AG09309 (cell line): Measurements from ENCODE around the gene RB1.

Experiments used
- DNase-seq: peaks from one replicate; pipeline ENCODE4 v3.0.0-alpha.2; 2010; ENCODE audit warnings: low read depth
- H3K4me3 ChIP-seq: 2 replicates; pipeline ENCODE4 v1.5.1; 2011; ENCODE audit warnings: mild to moderate bottlenecking, low read depth, low read length, moderate library complexity; ENCODE audit not compliant: control insufficient read depth
- TF ChIP-seq, protein P1 (sequence below): IDR thresholded peaks from 2 replicates; pipeline ENCODE4 v1.5.1; 2011; ENCODE audit warnings: mild to moderate bottlenecking, low read depth, low read length, inconsistent platforms; ENCODE audit not compliant: insufficient read depth, control insufficient read depth; ENCODE audit errors: missing control alignments

RB1 gene

DNA sequence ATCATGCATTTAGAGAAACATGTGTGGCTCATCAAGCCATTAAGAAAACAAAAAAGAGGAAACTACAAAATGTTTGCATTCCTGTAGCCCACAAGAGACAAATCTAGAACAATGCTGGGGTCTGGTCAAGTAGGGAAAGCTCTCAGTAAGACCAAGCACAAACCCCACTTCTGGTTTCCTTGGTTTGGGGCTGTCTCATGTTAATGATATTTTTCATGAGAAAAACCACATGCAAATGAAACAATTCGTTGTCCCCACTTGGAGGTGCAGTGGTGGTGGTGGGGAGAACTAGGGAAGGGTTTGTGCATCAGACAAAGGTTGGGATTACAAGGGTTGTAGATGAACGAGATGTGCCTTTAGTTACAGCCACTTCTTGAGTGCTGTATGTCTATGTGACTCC lies 7.0 kb upstream of the RB1 start:
- DNase-seq = no peak
- no peak overlapping the region for H3K4me3 ChIP-seq
- TF ChIP-seq, protein P1, sequence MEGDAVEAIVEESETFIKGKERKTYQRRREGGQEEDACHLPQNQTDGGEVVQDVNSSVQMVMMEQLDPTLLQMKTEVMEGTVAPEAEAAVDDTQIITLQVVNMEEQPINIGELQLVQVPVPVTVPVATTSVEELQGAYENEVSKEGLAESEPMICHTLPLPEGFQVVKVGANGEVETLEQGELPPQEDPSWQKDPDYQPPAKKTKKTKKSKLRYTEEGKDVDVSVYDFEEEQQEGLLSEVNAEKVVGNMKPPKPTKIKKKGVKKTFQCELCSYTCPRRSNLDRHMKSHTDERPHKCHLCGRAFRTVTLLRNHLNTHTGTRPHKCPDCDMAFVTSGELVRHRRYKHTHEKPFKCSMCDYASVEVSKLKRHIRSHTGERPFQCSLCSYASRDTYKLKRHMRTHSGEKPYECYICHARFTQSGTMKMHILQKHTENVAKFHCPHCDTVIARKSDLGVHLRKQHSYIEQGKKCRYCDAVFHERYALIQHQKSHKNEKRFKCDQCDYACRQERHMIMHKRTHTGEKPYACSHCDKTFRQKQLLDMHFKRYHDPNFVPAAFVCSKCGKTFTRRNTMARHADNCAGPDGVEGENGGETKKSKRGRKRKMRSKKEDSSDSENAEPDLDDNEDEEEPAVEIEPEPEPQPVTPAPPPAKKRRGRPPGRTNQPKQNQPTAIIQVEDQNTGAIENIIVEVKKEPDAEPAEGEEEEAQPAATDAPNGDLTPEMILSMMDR = no peak

DNA sequence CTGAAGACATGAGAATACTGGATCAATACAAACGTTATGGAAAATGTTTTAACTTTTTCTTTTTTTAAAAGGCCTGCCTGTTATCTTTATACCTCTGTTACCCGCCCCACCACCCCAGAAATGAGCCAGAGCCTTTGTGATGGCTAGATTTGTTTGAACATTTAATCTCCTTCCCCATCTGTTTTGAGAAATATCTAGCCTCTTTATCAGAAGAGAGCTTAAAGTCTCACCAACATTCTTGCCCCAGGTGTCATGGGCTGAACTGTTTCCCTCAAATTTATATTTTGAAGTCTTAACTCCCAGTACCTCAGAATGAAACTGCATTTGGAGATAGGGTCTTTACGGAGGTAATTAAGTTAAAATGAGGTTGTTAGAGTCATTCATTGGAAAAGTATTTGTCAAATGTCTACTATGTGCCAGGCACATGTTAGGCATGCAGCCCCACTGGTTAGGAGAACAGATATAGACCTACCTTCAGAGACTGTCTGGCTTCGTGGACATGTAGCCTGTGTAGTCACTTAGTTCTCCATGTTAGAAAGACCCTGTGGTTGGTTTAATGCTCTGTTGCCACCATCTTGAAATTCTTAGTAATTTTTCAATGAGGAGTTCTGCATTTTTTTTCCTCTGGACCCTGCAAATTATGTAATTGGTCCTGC lies 6.3 kb upstream of the RB1 start:
- no peak for DNase-seq
- H3K4me3 ChIP-seq = no peak overlapping the region
- TF ChIP-seq, protein P1 = no peak

DNA sequence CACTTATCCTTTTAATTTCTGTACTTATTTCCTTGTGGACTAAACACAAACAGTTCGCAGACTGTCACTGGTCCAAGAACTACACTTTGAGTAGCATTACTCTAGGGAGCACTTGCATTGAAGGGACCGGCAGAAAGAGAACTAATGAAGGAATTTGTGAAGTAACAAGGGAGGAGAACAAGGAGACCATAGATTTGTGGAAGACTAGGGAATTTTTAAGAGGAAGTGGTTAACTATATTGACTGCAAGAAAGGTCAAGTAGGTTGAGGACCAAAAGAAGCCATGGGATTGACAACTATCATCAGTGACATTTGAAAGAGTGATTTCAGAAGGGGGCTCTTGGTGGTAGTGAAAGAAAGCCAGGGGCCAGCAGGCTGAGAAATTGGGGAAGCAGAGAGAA lies 4.0 kb upstream of the RB1 start:
- TF ChIP-seq, protein P1 = no peak
- DNase-seq = no peak
- no peak overlapping the region for H3K4me3 ChIP-seq

DNA sequence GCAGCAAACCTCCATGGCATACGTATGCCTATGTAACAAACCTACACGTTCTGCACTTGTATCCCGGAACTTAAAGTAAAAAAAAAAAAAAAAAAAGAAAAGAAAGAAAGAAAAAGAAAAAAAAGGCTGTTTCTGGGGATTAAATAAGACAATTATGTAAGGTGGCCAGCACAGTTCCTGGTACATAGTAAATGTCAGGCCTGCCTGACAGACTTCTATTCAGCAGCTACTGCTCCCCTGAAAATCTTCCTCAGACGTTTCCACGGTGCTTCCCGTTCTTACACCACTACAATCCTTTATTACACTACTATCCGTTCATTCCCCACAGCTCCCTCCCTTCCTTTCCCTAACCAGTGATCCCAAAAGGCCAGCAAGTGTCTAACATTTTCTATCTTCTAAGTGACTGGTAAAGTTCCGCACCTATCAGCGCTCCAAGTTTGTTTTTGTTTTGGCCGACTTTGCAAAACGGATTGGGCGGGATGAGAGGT lies 636 bp upstream of the RB1 start:
- no peak for DNase-seq
- TF ChIP-seq, protein P1 = no peak
- peak overlapping the region; percentile 93 for H3K4me3 ChIP-seq

DNA sequence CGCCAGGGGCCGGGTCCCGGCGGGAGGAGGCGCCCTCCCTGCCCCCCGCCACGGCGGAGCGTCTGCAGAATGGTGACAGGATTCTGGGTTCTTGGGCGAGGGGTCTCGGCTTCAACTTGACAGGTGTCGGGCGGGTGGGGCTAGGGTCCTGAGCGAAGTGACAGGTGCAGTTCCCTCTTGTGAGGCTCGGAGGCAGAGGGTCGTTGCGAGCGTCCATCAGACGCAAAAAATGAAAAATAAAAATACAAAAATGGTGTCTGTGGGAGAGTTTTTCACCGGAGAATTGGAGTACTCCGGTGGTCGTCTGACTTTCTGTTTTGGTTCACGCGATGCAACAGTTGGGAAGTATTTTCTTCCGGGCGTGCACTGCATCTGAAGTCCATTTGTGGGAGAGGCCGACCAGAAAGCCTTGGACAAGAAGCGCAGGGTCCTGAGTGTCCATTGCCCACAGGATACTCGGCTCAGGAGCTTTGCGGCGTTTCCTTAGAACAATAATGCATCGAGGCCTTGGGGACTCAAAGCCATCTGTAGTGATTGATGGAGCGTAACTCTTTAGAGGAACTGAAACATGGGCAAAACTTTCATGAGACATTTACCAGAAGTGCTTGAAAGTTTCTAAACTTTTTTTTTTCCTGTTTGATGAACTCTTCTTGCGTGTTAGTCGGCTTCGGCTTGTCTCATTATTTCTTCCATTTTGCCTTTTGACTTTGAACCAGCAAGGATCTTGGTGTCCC lies 759 bp downstream of the RB1 start:
- TF ChIP-seq, protein P1 = no peak
- no peak for DNase-seq
- peak overlapping the region; percentile 93 for H3K4me3 ChIP-seq

DNA sequence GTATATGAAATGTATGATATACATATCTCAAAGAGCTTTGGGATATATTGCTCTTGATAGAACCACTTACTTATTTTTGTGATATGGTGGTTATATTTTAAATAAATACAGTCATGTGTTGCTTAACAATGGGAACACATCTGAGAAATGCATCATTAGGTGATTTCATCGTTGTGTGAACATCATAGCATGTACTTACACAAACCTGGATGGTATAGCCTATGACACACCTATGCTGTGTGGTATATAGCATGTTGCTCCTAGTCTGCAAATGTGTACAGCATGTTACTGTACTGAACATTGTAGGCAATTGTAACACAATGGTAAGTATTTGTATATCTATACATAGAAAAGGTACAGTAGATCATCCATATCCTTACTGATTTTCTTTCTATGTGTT lies 7.7 kb downstream of the RB1 start:
- no peak for DNase-seq
- H3K4me3 ChIP-seq = no peak overlapping the region
- TF ChIP-seq, protein P1 = no peak
